Stimulated activated naive B cell treated with anti-CD40 and anti-IgM and Interleukin-4, amounts not matched to agents 10 μg/mL and 1 μg/mL and 100 μg/mL, for 72 hours (primary cell): ENCODE results near the gene HNRNPM.

ENCODE experiments used
- ATAC-seq, 2 donors: fragments of 150-1000 bp; cut with Tn5 transposase; replicated peaks; 2 replicates each; pipeline ENCODE4 v1.10.0; 2021; ENCODE audit warnings: moderate library complexity in 1 of 2
- DNase-seq: peaks from one replicate; pipeline ENCODE4 v3.0.0; 2021
- H3K27ac Mint-ChIP-seq: one replicate; pipeline ENCODE4 v1.8.0; 2022; ENCODE audit warnings: mild to moderate bottlenecking, mixed read lengths
- H3K27me3 Mint-ChIP-seq, 2 donors: one replicate each; pipeline ENCODE4 v1.8.0; 2022; ENCODE audit warnings: mixed read lengths in 2 of 2
- H3K36me3 Mint-ChIP-seq, 2 donors: one replicate each; pipeline ENCODE4 v1.8.0; 2022; ENCODE audit warnings: mixed read lengths in 2 of 2, mild to moderate bottlenecking in 1 of 2
- H3K4me1 Mint-ChIP-seq, 2 donors: one replicate each; pipeline ENCODE4 v1.8.0; 2022; ENCODE audit warnings: mixed read lengths in 2 of 2, mild to moderate bottlenecking in 1 of 2
- H3K4me3 Mint-ChIP-seq, 2 donors: one replicate each; pipeline ENCODE4 v1.8.0; 2022; ENCODE audit warnings: mild to moderate bottlenecking in 2 of 2, mixed read lengths in 2 of 2, moderate library complexity in 1 of 2
- H3K9me3 Mint-ChIP-seq, 2 donors: one replicate each; pipeline ENCODE4 v1.8.0; 2022; ENCODE audit warnings: mixed read lengths in 2 of 2, mild to moderate bottlenecking in 1 of 2

HNRNPM gene

GRCh38 chr19:8490873-8491272 is 46.1 kb downstream of the HNRNPM start:
- Mint-ChIP-seq H3K36me3 (peaks cover 41 to 44% of the 10 kb centered on the region in 2 donors), H3K27ac (peak overlapping the region; percentile 25), H3K27me3 (no peaks in the 10 kb centered on the region), H3K4me1 (peaks cover 17 to 37% of the 10 kb centered on the region in 2 donors), H3K4me3 (no peak overlapping the region), H3K9me3 (no peaks in the 10 kb centered on the region)
- ATAC-seq (no peak), DNase-seq (no peak)

GRCh38 chr19:8491574-8491973 is 46.8 kb downstream of the HNRNPM start:
- Mint-ChIP-seq H3K9me3 (no peaks in the 10 kb centered on the region), H3K4me3 (no peak overlapping the region), H3K27me3 (no peaks in the 10 kb centered on the region), H3K27ac (no peak overlapping the region), H3K4me1 (peaks cover 13 to 30% of the 10 kb centered on the region in 2 donors), H3K36me3 (peaks cover 35 to 37% of the 10 kb centered on the region in 2 donors)
- ATAC-seq (no peak), DNase-seq (no peak)

GRCh38 chr19:8494158-8494557 is 49.4 kb downstream of the HNRNPM start:
- peaks cover 13 to 17% of the 10 kb centered on the region in 2 donors for H3K36me3 Mint-ChIP-seq
- H3K27me3 Mint-ChIP-seq: no peaks in the 10 kb centered on the region
- no peak for DNase-seq
- H3K27ac Mint-ChIP-seq: no peak overlapping the region
- H3K4me3 Mint-ChIP-seq: no peak overlapping the region
- ATAC-seq: peak in 1 of 2 donors; percentile 18
- peaks cover 3 to 13% of the 10 kb centered on the region in 2 donors for H3K4me1 Mint-ChIP-seq
- no peaks in the 10 kb centered on the region for H3K9me3 Mint-ChIP-seq

- no peak overlapping the region for H3K27ac Mint-ChIP-seq
- ATAC-seq (no peak), DNase-seq (no peak)
- H3K36me3 Mint-ChIP-seq: no peaks in the 10 kb centered on the region
- H3K4me3 Mint-ChIP-seq: no peak overlapping the region
- peaks cover 7 to 17% of the 10 kb centered on the region in 2 donors for H3K4me1 Mint-ChIP-seq
- peaks cover 9 to 19% of the 10 kb centered on the region in 2 donors for H3K27me3 Mint-ChIP-seq
- H3K9me3 Mint-ChIP-seq: no peaks in the 10 kb centered on the region
These were observed 53.5 kb downstream of the HNRNPM start for GRCh38 chr19:8498295-8498694.

DNA sequence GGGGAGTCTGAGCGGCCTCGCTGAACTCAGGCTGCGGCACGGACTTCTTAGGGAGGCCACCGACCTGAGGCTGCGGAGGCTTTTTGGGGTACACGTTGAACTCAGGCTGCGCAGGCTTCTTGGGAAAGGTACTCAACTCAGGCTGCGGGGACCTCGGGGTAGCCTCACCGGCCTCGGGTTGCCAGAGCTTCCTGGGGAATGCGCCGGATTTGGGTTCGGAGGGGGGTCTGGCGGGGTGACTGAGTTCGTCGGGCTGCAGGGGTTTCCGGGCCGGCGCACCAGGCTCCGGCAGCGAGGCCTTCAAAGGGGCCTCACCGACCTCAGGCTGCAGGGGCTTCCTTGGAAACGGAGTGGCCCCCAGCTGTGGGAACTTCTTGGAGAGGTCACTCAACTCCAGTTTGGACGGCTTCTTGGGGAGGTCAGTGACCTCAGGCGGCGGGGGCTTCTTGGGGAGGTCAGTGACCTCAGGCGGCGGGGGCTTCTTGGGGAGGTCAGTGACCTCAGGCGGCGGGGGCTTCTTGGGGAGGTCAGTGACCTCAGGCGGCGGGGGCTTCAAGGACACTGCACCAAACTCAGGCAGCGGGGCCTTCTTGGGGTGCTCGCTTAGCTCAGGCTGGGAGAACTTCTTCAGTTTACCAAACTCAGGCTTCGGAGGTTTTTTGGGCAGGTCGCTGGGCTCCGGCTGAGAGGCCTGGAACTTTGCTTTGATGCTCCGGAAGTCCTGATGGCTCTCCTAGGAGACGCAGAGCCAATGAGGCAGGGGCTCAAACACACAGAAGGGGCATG is 54.5 kb downstream of the HNRNPM start:
- H3K4me1 Mint-ChIP-seq: peaks cover 5 to 17% of the 10 kb centered on the region in 2 donors
- peaks cover 0 to 1% of the 10 kb centered on the region in 2 donors for H3K36me3 Mint-ChIP-seq
- peaks cover 17 to 28% of the 10 kb centered on the region in 2 donors for H3K27me3 Mint-ChIP-seq
- H3K27ac Mint-ChIP-seq: no peak overlapping the region
- no peaks in the 10 kb centered on the region for H3K9me3 Mint-ChIP-seq
- no peak for DNase-seq
- H3K4me3 Mint-ChIP-seq: no peak overlapping the region
- ATAC-seq: no peak

DNA sequence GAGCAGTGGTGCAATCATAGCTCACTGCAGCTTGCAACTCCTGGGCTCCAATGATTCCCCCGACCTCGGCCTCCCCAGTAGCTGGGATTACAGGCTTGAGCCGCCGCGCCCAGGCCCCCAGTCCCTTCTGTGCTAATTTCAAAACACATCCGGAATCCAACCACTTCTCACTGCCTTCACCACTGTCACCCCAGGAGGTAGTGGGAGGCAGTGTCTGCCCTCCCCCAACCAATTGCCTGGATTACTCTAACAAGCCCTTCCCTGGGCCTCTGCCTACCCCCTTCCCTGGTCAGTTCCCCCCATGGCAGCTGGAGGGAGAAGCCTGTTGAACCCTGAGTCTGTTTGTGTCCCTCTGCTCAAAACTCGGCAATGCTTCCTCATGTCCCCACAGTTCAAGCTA is 55.4 kb downstream of the HNRNPM start:
- Mint-ChIP-seq H3K36me3 (peaks cover 0 to 1% of the 10 kb centered on the region in 2 donors), H3K27ac (no peak overlapping the region), H3K4me3 (no peak overlapping the region), H3K4me1 (peaks cover 7 to 15% of the 10 kb centered on the region in 2 donors), H3K9me3 (no peaks in the 10 kb centered on the region), H3K27me3 (peaks cover 17 to 30% of the 10 kb centered on the region in 2 donors)
- DNase-seq (no peak), ATAC-seq (no peak)

DNA sequence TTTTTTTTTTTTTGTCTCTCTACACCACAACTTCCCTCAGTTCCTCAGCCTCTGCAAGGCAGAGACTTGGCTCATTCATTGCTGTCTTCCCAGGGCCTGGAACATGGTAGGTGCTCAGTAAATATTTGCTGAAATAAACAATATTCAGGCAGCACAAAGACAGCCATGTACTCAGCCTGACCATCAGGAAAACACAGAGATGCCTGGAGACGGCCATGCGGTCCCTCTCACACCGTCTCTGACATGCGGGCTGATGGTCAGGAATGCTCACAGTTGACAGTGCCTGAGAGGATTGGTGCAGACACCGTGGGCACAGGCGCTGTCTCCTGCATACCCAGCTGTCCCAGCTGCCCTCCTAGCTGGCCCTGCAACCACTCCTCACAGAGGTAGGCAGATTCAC is 56.7 kb downstream of the HNRNPM start:
- peaks cover 17 to 30% of the 10 kb centered on the region in 2 donors for H3K27me3 Mint-ChIP-seq
- peaks cover 14 to 25% of the 10 kb centered on the region in 2 donors for H3K4me1 Mint-ChIP-seq
- H3K9me3 Mint-ChIP-seq: no peaks in the 10 kb centered on the region
- no peak for DNase-seq
- ATAC-seq: no peak
- H3K27ac Mint-ChIP-seq: no peak overlapping the region
- no peak overlapping the region for H3K4me3 Mint-ChIP-seq
- peaks cover 0 to 1% of the 10 kb centered on the region in 2 donors for H3K36me3 Mint-ChIP-seq

- no peak for DNase-seq
- Mint-ChIP-seq H3K4me1 (peaks cover 14 to 27% of the 10 kb centered on the region in 2 donors), H3K27ac (no peak overlapping the region), H3K4me3 (no peak overlapping the region), H3K9me3 (no peaks in the 10 kb centered on the region), H3K27me3 (peaks cover 17 to 30% of the 10 kb centered on the region in 2 donors), H3K36me3 (peaks cover 0 to 1% of the 10 kb centered on the region in 2 donors)
- ATAC-seq: no peak
These were observed 57.2 kb downstream of the HNRNPM start for GRCh38 chr19:8501981-8502380.

- DNase-seq (no peak), ATAC-seq (no peak)
- H3K4me3 Mint-ChIP-seq: no peak overlapping the region
- H3K9me3 Mint-ChIP-seq: no peaks in the 10 kb centered on the region
- peaks cover 14 to 27% of the 10 kb centered on the region in 2 donors for H3K4me1 Mint-ChIP-seq
- peaks cover 17 to 30% of the 10 kb centered on the region in 2 donors for H3K27me3 Mint-ChIP-seq
- H3K36me3 Mint-ChIP-seq: peaks cover 3% of the 10 kb centered on the region in 2 donors
- H3K27ac Mint-ChIP-seq: peak overlapping the region; percentile 6
These were observed 58.7 kb downstream of the HNRNPM start for GRCh38 chr19:8503510-8503909.

DNA sequence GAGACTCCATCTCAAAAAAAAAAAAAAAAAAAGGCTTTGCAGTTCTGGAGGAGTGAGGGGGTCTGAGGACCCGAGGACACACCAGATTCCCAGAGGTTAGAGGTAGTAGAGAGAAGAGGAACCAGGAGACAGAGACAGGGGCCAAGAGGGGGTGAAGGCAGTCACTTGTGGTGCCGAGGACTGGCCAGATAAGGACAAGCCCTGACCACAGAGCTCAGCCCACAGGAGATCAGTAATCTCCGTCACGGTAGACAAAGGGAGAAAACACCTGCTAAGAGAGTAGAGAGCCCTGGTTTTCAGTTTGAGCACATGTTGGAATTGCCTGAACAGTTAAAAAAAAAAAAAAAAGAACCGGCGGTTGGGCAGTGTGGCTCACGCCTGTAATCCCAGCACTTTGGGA is 59.4 kb downstream of the HNRNPM start:
- H3K9me3 Mint-ChIP-seq: no peaks in the 10 kb centered on the region
- H3K27me3 Mint-ChIP-seq: peaks cover 17 to 30% of the 10 kb centered on the region in 2 donors
- ATAC-seq (no peak), DNase-seq (no peak)
- H3K4me1 Mint-ChIP-seq: peaks cover 15 to 27% of the 10 kb centered on the region in 2 donors
- peak overlapping the region; percentile 25 to 37 for H3K4me3 Mint-ChIP-seq
- H3K36me3 Mint-ChIP-seq: peaks cover 3% of the 10 kb centered on the region in 2 donors
- no peak overlapping the region for H3K27ac Mint-ChIP-seq

GRCh38 chr19:8504919-8505318 is 60.1 kb downstream of the HNRNPM start:
- peaks cover 15 to 27% of the 10 kb centered on the region in 2 donors for H3K4me1 Mint-ChIP-seq

GRCh38 chr19:8505680-8506401 is 61.1 kb downstream of the HNRNPM start:
- no peaks in the 10 kb centered on the region for H3K9me3 Mint-ChIP-seq
- peaks cover 10 to 27% of the 10 kb centered on the region in 2 donors for H3K4me1 Mint-ChIP-seq
- peaks cover 3 to 8% of the 10 kb centered on the region in 2 donors for H3K36me3 Mint-ChIP-seq
- H3K4me3 Mint-ChIP-seq: peak overlapping the region; percentile 86 to 98
- peak overlapping the region; percentile 83 for H3K27ac Mint-ChIP-seq
- peak; percentile 54 for DNase-seq
- peak; percentile 75 to 81 for ATAC-seq
- peaks cover 8 to 21% of the 10 kb centered on the region in 2 donors for H3K27me3 Mint-ChIP-seq

More at GRCh38 chr19:8504919-8505318, 60.1 kb downstream of the HNRNPM start:
- H3K4me3 Mint-ChIP-seq: peak overlapping the region; percentile 30 to 72
- no peak overlapping the region for H3K27ac Mint-ChIP-seq
- peaks cover 3 to 7% of the 10 kb centered on the region in 2 donors for H3K36me3 Mint-ChIP-seq
- no peaks in the 10 kb centered on the region for H3K9me3 Mint-ChIP-seq
- DNase-seq (no peak), ATAC-seq (no peak)
- H3K27me3 Mint-ChIP-seq: peaks cover 15 to 29% of the 10 kb centered on the region in 2 donors

GRCh38 chr19:8506402-8506957 is 61.7 kb downstream of the HNRNPM start:
- Mint-ChIP-seq H3K27ac (peak overlapping the region; percentile 83), H3K4me3 (peak overlapping the region; percentile 86 to 98), H3K4me1 (peaks cover 10 to 25% of the 10 kb centered on the region in 2 donors), H3K27me3 (peaks cover 8 to 19% of the 10 kb centered on the region in 2 donors), H3K36me3 (peaks cover 3 to 12% of the 10 kb centered on the region in 2 donors), H3K9me3 (no peaks in the 10 kb centered on the region)
- no peak for ATAC-seq
- DNase-seq: no peak

- ATAC-seq (no peak), DNase-seq (no peak)
- H3K4me3 Mint-ChIP-seq: no peak overlapping the region
These were observed 65.9 kb downstream of the HNRNPM start for GRCh38 chr19:8510589-8511115.

More at GRCh38 chr19:8510589-8511115, 65.9 kb downstream of the HNRNPM start:
- Mint-ChIP-seq H3K9me3 (no peaks in the 10 kb centered on the region), H3K27ac (no peak overlapping the region), H3K27me3 (no peaks in the 10 kb centered on the region), H3K4me1 (peaks cover 21 to 34% of the 10 kb centered on the region in 2 donors), H3K36me3 (peaks cover 14 to 16% of the 10 kb centered on the region in 2 donors)
